ENCODE results near the gene CAMSAP2.

Gene CAMSAP2

GRCh38 chr1:200753650-200754198 is 15.0 kb downstream of the CAMSAP2 start:
- H4K20me1 ChIP-seq (ENCODE audit: insufficient read depth, low read length) = no peaks in the 10 kb centered on the region
- H3K4me2 ChIP-seq (ENCODE audit: low read length) = no peak overlapping the region
- no peaks in the 10 kb centered on the region for H3K36me3 ChIP-seq (ENCODE audit: insufficient read depth, low read length)
- H3K27me3 ChIP-seq (ENCODE audit: insufficient read depth, low read length) = no peaks in the 10 kb centered on the region
- TF ChIP-seq CTCF (IDR thresholded peaks at IDR 0.05; ENCODE audit: low read length) (no peak), EZH2 (IDR thresholded peaks at IDR 0.05; ENCODE audit: borderline replicate concordance, low read length) (no peak)
- no peak overlapping the region for H3K27ac ChIP-seq (ENCODE audit: low read depth, low read length, poor library complexity, severe bottlenecking)
- no peak overlapping the region for H3K4me3 ChIP-seq (ENCODE audit: low read depth, low read length, poor library complexity, severe bottlenecking)
- H3K4me1 ChIP-seq (ENCODE audit: insufficient read depth, low read length, severe bottlenecking) = no peaks in the 10 kb centered on the region
- H3K79me2 ChIP-seq (ENCODE audit: insufficient read depth, low read length) = no peaks in the 10 kb centered on the region
- H3K9me3 ChIP-seq (ENCODE audit: low read length) = no peaks in the 10 kb centered on the region
- H2AFZ ChIP-seq (ENCODE audit: low read length) = no peak overlapping the region
- H3K9me2 ChIP-seq (ENCODE audit: low read depth, low read length) = no peaks in the 10 kb centered on the region
- no peak overlapping the region for H3K9ac ChIP-seq (ENCODE audit: low read length)
- no peaks in the 10 kb centered on the region for H3F3A ChIP-seq (ENCODE audit: insufficient read depth, low read length)

- H3F3A ChIP-seq (ENCODE audit: insufficient read depth, low read length) = no peaks in the 10 kb centered on the region
- no peaks in the 10 kb centered on the region for H4K20me1 ChIP-seq (ENCODE audit: insufficient read depth, low read length)
- no peak overlapping the region for H3K9ac ChIP-seq (ENCODE audit: low read length)
- no peak overlapping the region for H3K4me3 ChIP-seq (ENCODE audit: low read depth, low read length, poor library complexity, severe bottlenecking)
- H3K27ac ChIP-seq (ENCODE audit: low read depth, low read length, poor library complexity, severe bottlenecking) = no peak overlapping the region
- no peak for TF ChIP-seq CTCF (IDR thresholded peaks at IDR 0.05; ENCODE audit: low read length)
- no peak for TF ChIP-seq EZH2 (IDR thresholded peaks at IDR 0.05; ENCODE audit: borderline replicate concordance, low read length)
- no peaks in the 10 kb centered on the region for H3K79me2 ChIP-seq (ENCODE audit: insufficient read depth, low read length)
- no peaks in the 10 kb centered on the region for H3K27me3 ChIP-seq (ENCODE audit: insufficient read depth, low read length)
- no peaks in the 10 kb centered on the region for H3K4me1 ChIP-seq (ENCODE audit: insufficient read depth, low read length, severe bottlenecking)
- no peak overlapping the region for H3K4me2 ChIP-seq (ENCODE audit: low read length)
- no peaks in the 10 kb centered on the region for H3K9me3 ChIP-seq (ENCODE audit: low read length)
- H2AFZ ChIP-seq (ENCODE audit: low read length) = no peak overlapping the region
- H3K9me2 ChIP-seq (ENCODE audit: low read depth, low read length) = no peaks in the 10 kb centered on the region
- H3K36me3 ChIP-seq (ENCODE audit: insufficient read depth, low read length) = no peaks in the 10 kb centered on the region
Measured at GRCh38 chr1:200755456-200755855, 16.8 kb downstream of the CAMSAP2 start.

GRCh38 chr1:200762089-200762488 is 23.4 kb downstream of the CAMSAP2 start:
- H3K36me3 ChIP-seq (ENCODE audit: insufficient read depth, low read length) = no peaks in the 10 kb centered on the region
- no peak overlapping the region for H3K9ac ChIP-seq (ENCODE audit: low read length)
- no peak for TF ChIP-seq CTCF (IDR thresholded peaks at IDR 0.05; ENCODE audit: low read length)
- TF ChIP-seq EZH2 (IDR thresholded peaks at IDR 0.05; ENCODE audit: borderline replicate concordance, low read length) = no peak
- H4K20me1 ChIP-seq (ENCODE audit: insufficient read depth, low read length) = no peaks in the 10 kb centered on the region
- H3K27me3 ChIP-seq (ENCODE audit: insufficient read depth, low read length) = no peaks in the 10 kb centered on the region
- H3K79me2 ChIP-seq (ENCODE audit: insufficient read depth, low read length) = no peaks in the 10 kb centered on the region
- H2AFZ ChIP-seq (ENCODE audit: low read length) = no peak overlapping the region
- H3K9me3 ChIP-seq (ENCODE audit: low read length) = no peaks in the 10 kb centered on the region
- H3K27ac ChIP-seq (ENCODE audit: low read depth, low read length, poor library complexity, severe bottlenecking) = no peak overlapping the region
- H3K4me3 ChIP-seq (ENCODE audit: low read depth, low read length, poor library complexity, severe bottlenecking) = no peak overlapping the region
- no peak overlapping the region for H3K4me2 ChIP-seq (ENCODE audit: low read length)
- H3K4me1 ChIP-seq (ENCODE audit: insufficient read depth, low read length, severe bottlenecking) = no peaks in the 10 kb centered on the region
- no peaks in the 10 kb centered on the region for H3K9me2 ChIP-seq (ENCODE audit: low read depth, low read length)
- H3F3A ChIP-seq (ENCODE audit: insufficient read depth, low read length) = no peaks in the 10 kb centered on the region
